HG03103 (cell line): ENCODE measurements around the gene KLHDC8A.

ENCODE experiments used
- ATAC-seq: cut with Tn5 transposase; IDR thresholded peaks from one replicate; pipeline ENCODE4 v1.9.1; 2021; ENCODE audit warnings: low read depth; ENCODE audit not compliant: unreplicated experiment

The KLHDC8A gene

GRCh38 chr1:205319081-205320018, 37.4 kb downstream of the KLHDC8A start:
- no peak for ATAC-seq

- ATAC-seq, result no peak
Measured at GRCh38 chr1:205318231-205318991, 38.3 kb downstream of the KLHDC8A start.

- no peak for ATAC-seq
Measured at GRCh38 chr1:205317311-205317917, 39.3 kb downstream of the KLHDC8A start.

GRCh38 chr1:205316161-205316566, 40.6 kb downstream of the KLHDC8A start:
- no peak for ATAC-seq

GRCh38 chr1:205315008-205315618, 41.6 kb downstream of the KLHDC8A start:
- ATAC-seq, result no peak

- ATAC-seq, result no peak
Measured at GRCh38 chr1:205313563-205314308, 43.0 kb downstream of the KLHDC8A start.

- ATAC-seq, result no peak
Measured at GRCh38 chr1:205312866-205313562, 43.7 kb downstream of the KLHDC8A start.

GRCh38 chr1:205310976-205311704, 45.6 kb downstream of the KLHDC8A start:
- no peak for ATAC-seq

- no peak for ATAC-seq
Measured at GRCh38 chr1:205309741-205310140, 47.0 kb downstream of the KLHDC8A start.

- ATAC-seq, result no peak
Measured at GRCh38 chr1:205306929-205307566, 49.7 kb downstream of the KLHDC8A start.

GRCh38 chr1:205304695-205305070, 52.0 kb downstream of the KLHDC8A start:
- no peak for ATAC-seq

- ATAC-seq, result no peak
Measured at GRCh38 chr1:205304046-205304694, 52.6 kb downstream of the KLHDC8A start.

GRCh38 chr1:205303247-205303888, 53.4 kb downstream of the KLHDC8A start:
- no peak for ATAC-seq

GRCh38 chr1:205301842-205302588, 54.7 kb downstream of the KLHDC8A start:
- ATAC-seq, result no peak

- no peak for ATAC-seq
Measured at GRCh38 chr1:205301205-205301821, 55.4 kb downstream of the KLHDC8A start.

GRCh38 chr1:205300149-205300548, 56.6 kb downstream of the KLHDC8A start:
- no peak for ATAC-seq
